ENCODE results near the gene ZFP92.

- no peak for TF ChIP-seq YY1 (IDR thresholded peaks at IDR 0.05; ENCODE audit: insufficient read depth, insufficient read length)
- no peak for TF ChIP-seq SUZ12 (IDR thresholded peaks at IDR 0.05; ENCODE audit: extremely low read depth, insufficient read depth, insufficient read length)
- TF ChIP-seq ZNF274 (IDR thresholded peaks at IDR 0.05; ENCODE audit: low read depth, low read length) = no peak
Measured at GRCh38 chrX:153438532-153438931, 27.3 kb downstream of the ZFP92 start.

Measured in NT2/D1 (cell line).